ENCODE results near the gene GIMAP2.

The GIMAP2 gene

GRCh38 chr7:150735596-150736358, 50.3 kb downstream of the GIMAP2 start:
- Histone ChIP-seq H3K4me3 (ENCODE audit: low read depth in 1 of 2, low read length in 2 of 2) (no peak overlapping the region), H3K9ac (ENCODE audit: low read depth, low read length) (peak overlapping the region; percentile 71; the same call in 1 of the 2 replicates), H3K4me2 (ENCODE audit: insufficient read depth, low read length) (0 out of 2 replicates have a peak overlapping the region, but pooled peaks have one; percentile 70), H3K4me1 (ENCODE audit: insufficient read depth, low read length) (peaks cover 81% of the 10 kb centered on the region), H4K20me1 (ENCODE audit: insufficient read depth, low read length) (no peaks in the 10 kb centered on the region), H2AFZ (ENCODE audit: low read depth, low read length) (no peak overlapping the region), H3K9me3 (ENCODE audit: insufficient read depth, low read length, severe bottlenecking) (no peaks in the 10 kb centered on the region), H3K27me3 (ENCODE audit: insufficient read depth, low read length, poor library complexity) (no peaks in the 10 kb centered on the region), H3K79me2 (ENCODE audit: insufficient read depth, low read length) (peaks cover 42% of the 10 kb centered on the region), H3K36me3 (ENCODE audit: insufficient read depth, low read length) (peaks cover 31% of the 10 kb centered on the region), H3K27ac (ENCODE audit: low read length) (peak overlapping the region; percentile 95)
- DNase-seq (peak; percentile 61), ATAC-seq (ENCODE audit: insufficient read depth, low read depth) (peak; percentile 48)
- TF ChIP-seq CTCF (IDR thresholded peaks at IDR 0.05; ENCODE audit: borderline replicate concordance, extremely low read depth, low read length, poor library complexity, severe bottlenecking) (peak; percentile 17), EZH2 (IDR thresholded peaks at IDR 0.05; ENCODE audit: borderline replicate concordance, low read depth, low read length, severe bottlenecking) (no peak)

GRCh38 chr7:150736864-150737263, 51.4 kb downstream of the GIMAP2 start:
- peaks cover 81% of the 10 kb centered on the region for H3K4me1 ChIP-seq (ENCODE audit: insufficient read depth, low read length)
- peak overlapping the region; percentile 70 for H3K4me2 ChIP-seq (ENCODE audit: insufficient read depth, low read length)
- no peaks in the 10 kb centered on the region for H3K27me3 ChIP-seq (ENCODE audit: insufficient read depth, low read length, poor library complexity)
- peak overlapping the region; percentile 95 for H3K27ac ChIP-seq (ENCODE audit: low read length)
- peak overlapping the region; percentile 71 for H3K9ac ChIP-seq (ENCODE audit: low read depth, low read length)
- H3K9me3 ChIP-seq (ENCODE audit: insufficient read depth, low read length, severe bottlenecking) = no peaks in the 10 kb centered on the region
- H4K20me1 ChIP-seq (ENCODE audit: insufficient read depth, low read length) = 0 out of 2 replicates have a peak, but pooled peaks cover 4% of the 10 kb centered on the region
- peaks cover 53% of the 10 kb centered on the region for H3K79me2 ChIP-seq (ENCODE audit: insufficient read depth, low read length)
- peaks cover 41% of the 10 kb centered on the region for H3K36me3 ChIP-seq (ENCODE audit: insufficient read depth, low read length)
- peak overlapping the region; percentile 70 for H2AFZ ChIP-seq (ENCODE audit: low read depth, low read length)
- H3K4me3 ChIP-seq (ENCODE audit: low read depth in 1 of 2, low read length in 2 of 2) = peak overlapping the region; percentile 50 to 70; a peak in 3 of 4 replicates
- no peak for TF ChIP-seq CTCF (IDR thresholded peaks at IDR 0.05; ENCODE audit: borderline replicate concordance, extremely low read depth, low read length, poor library complexity, severe bottlenecking)
- TF ChIP-seq EZH2 (IDR thresholded peaks at IDR 0.05; ENCODE audit: borderline replicate concordance, low read depth, low read length, severe bottlenecking) = no peak
- ATAC-seq (ENCODE audit: insufficient read depth, low read depth) = peak; percentile 20
- no peak for DNase-seq

GRCh38 chr7:150737265-150738055, 52.0 kb downstream of the GIMAP2 start, which contains the start of gene GIMAP5:
Gene GIMAP5, plus strand, starts transcription at chr7:150737418. Its CDS starts 3,467 bp downstream, at chr7:150740885.
- Histone ChIP-seq H3K4me1 (ENCODE audit: insufficient read depth, low read length) (peaks cover 81% of the 10 kb centered on the region), H3K36me3 (ENCODE audit: insufficient read depth, low read length) (peaks cover 47% of the 10 kb centered on the region), H3K9me3 (ENCODE audit: insufficient read depth, low read length, severe bottlenecking) (no peaks in the 10 kb centered on the region), H3K4me2 (ENCODE audit: insufficient read depth, low read length) (peak within 1 kb of the TSS; percentile 70), H3K27ac (ENCODE audit: low read length) (peak within 1 kb of the TSS; percentile 95), H3K9ac (ENCODE audit: low read depth, low read length) (peak within 1 kb of the TSS; percentile 71), H3K79me2 (ENCODE audit: insufficient read depth, low read length) (peaks cover 59% of the 10 kb centered on the region), H3K4me3 (ENCODE audit: low read depth in 1 of 2, low read length in 2 of 2) (peak within 1 kb of the TSS; percentile 50 to 70), H4K20me1 (ENCODE audit: insufficient read depth, low read length) (peaks cover 9% of the 10 kb centered on the region; the same call in 1 of the 2 replicates), H2AFZ (ENCODE audit: low read depth, low read length) (peak within 1 kb of the TSS; percentile 70), H3K27me3 (ENCODE audit: insufficient read depth, low read length, poor library complexity) (no peaks in the 10 kb centered on the region)
- peak; percentile 78 for ATAC-seq (ENCODE audit: insufficient read depth, low read depth)
- DNase-seq = peak; percentile 68
- TF ChIP-seq CTCF (IDR thresholded peaks at IDR 0.05; ENCODE audit: borderline replicate concordance, extremely low read depth, low read length, poor library complexity, severe bottlenecking) = peak; percentile 13
- no peak for TF ChIP-seq EZH2 (IDR thresholded peaks at IDR 0.05; ENCODE audit: borderline replicate concordance, low read depth, low read length, severe bottlenecking)
